Epithelial cell of proximal tubule (primary cell): ENCODE results near the gene NXPH3. TPM values are rescaled to one million over a fixed set of nuclear protein-coding genes. Genes with fewer than 3 reads are reported as not detected.

ENCODE experiments used
- DNase-seq: peaks from one replicate; pipeline ENCODE4 v3.0.0-alpha.2; 2011; ENCODE audit warnings: low read depth
- H3K4me3 ChIP-seq: 2 replicates; pipeline ENCODE4 v1.5.1; 2011; ENCODE audit warnings: low read depth, mild to moderate bottlenecking, low read length
- total RNA-seq: library from RNA; depleted of rRNA; stranded (reverse); fragments of >200 nt; gene quantifications from 2 replicates; pipeline ENCODE4 v1.2.3, GENCODE V29; 2015
- TF ChIP-seq, protein P1 (sequence below): conservative IDR thresholded peaks from 2 replicates; pipeline ENCODE4 v1.5.1; 2012; ENCODE audit warnings: low read depth, mild to moderate bottlenecking, low read length

NXPH3 gene
- total RNA-seq, 1 donor from 2014 or later, result 0.69 TPM

GRCh38 chr17:49580981-49581647 is 5.4 kb downstream of the NXPH3 start:
- TF ChIP-seq, protein P1, sequence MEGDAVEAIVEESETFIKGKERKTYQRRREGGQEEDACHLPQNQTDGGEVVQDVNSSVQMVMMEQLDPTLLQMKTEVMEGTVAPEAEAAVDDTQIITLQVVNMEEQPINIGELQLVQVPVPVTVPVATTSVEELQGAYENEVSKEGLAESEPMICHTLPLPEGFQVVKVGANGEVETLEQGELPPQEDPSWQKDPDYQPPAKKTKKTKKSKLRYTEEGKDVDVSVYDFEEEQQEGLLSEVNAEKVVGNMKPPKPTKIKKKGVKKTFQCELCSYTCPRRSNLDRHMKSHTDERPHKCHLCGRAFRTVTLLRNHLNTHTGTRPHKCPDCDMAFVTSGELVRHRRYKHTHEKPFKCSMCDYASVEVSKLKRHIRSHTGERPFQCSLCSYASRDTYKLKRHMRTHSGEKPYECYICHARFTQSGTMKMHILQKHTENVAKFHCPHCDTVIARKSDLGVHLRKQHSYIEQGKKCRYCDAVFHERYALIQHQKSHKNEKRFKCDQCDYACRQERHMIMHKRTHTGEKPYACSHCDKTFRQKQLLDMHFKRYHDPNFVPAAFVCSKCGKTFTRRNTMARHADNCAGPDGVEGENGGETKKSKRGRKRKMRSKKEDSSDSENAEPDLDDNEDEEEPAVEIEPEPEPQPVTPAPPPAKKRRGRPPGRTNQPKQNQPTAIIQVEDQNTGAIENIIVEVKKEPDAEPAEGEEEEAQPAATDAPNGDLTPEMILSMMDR, result no peak

DNA sequence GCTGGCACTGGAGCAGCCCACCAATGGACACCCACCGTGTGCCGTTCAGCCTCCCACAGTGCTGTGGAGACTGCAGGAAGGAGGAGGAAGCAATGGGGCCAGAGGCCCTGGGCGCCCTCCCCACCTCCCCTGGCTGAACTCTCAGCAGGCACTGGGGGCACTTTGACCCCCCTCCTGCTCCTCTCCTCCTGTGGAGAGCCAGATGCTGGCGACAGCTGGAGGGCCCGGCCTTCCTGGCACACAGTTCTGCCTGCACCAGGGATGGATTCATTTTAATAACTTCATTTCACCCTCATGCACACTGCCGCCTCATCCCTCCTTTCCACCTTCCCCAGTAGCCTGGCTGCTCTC is 6.0 kb downstream of the NXPH3 start:
- TF ChIP-seq, protein P1, result no peak
- H3K4me3 ChIP-seq, result no peak overlapping the region
- DNase-seq, result no peak

More at GRCh38 chr17:49580981-49581647, 5.4 kb downstream of the NXPH3 start:
- no peak for DNase-seq
- no peak overlapping the region for H3K4me3 ChIP-seq

GRCh38 chr17:49582055-49582722 is 6.5 kb downstream of the NXPH3 start:
- DNase-seq, result no peak
- H3K4me3 ChIP-seq, result no peak overlapping the region
- TF ChIP-seq, protein P1, result no peak

GRCh38 chr17:49582789-49583188 is 7.1 kb downstream of the NXPH3 start:
- H3K4me3 ChIP-seq, result no peak overlapping the region
- DNase-seq, result no peak
- TF ChIP-seq, protein P1, result no peak

GRCh38 chr17:49583226-49583625 is 7.6 kb downstream of the NXPH3 start:
- TF ChIP-seq, protein P1, result no peak
- no peak for DNase-seq
- no peak overlapping the region for H3K4me3 ChIP-seq

DNA sequence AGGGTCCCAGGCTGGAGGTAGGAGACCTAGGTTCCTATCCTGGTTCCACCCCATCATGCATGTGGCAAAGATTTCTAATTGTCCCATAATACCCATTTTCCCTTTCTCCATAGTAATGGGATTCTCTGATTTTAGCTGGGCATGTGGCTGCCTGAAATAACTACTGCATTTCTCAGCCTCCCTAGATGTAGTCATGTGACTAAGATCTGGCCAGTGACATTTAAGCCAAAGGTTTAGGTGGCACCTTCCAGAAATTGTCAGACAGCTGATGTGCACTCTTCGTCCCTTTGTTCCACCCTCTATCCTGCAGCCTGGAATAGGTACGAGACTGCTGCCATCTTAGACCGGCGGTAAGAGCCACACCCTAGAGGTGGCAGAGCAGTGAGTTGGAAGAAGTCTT is 8.2 kb downstream of the NXPH3 start:
- no peak for DNase-seq
- H3K4me3 ChIP-seq, result no peak overlapping the region
- TF ChIP-seq, protein P1, result no peak

- no peak overlapping the region for H3K4me3 ChIP-seq
- TF ChIP-seq, protein P1, result peak; percentile 33
- DNase-seq, result no peak
Measured at GRCh38 chr17:49585422-49586027, 9.9 kb downstream of the NXPH3 start.
